Astrocyte of the spinal cord (primary cell): ENCODE data around the gene OR51E2.

Experiments
- DNase-seq: peaks from one replicate; pipeline ENCODE4 v3.0.0; 2011; ENCODE audit warnings: low read depth, low spot score
- H3K4me3 ChIP-seq: 2 replicates; pipeline ENCODE4 v1.5.1; 2011; ENCODE audit warnings: low read depth, mild to moderate bottlenecking, low read length, moderate library complexity
- in situ Hi-C: cut with HindIII; loops from 2 replicates; pipeline ENCODE4 v1.10.0; 2017; ENCODE audit warnings: low sequenced_read_pairs
- TF ChIP-seq, protein P1 (sequence below): IDR thresholded peaks from 2 replicates; pipeline ENCODE4 v1.5.1; 2012; ENCODE audit warnings: low read depth, mild to moderate bottlenecking, low read length, inconsistent platforms

Gene OR51E2

DNA sequence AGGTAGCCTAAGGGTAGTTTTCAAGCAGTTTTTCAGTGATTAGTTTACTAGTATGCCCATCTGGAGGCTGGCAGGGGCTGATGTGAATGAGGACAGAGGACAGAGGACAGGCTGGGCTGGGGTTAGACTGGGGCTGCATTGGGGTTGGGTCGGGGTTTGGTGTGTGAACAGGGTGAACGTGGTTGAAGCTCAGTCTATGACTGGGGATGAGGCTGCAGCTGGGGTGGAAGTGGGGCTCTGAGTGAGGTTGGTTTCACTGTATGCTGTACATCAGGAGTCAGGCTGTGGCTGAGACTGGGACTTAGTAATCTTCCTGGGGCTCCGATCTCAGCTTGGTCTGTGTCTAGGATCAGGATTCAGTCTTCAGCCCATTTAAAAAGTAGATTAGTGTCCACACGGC is 53.4 kb downstream of the OR51E2 start:
- in situ Hi-C loops = no loop called here
- H3K4me3 ChIP-seq = no peak overlapping the region
- TF ChIP-seq, protein P1, sequence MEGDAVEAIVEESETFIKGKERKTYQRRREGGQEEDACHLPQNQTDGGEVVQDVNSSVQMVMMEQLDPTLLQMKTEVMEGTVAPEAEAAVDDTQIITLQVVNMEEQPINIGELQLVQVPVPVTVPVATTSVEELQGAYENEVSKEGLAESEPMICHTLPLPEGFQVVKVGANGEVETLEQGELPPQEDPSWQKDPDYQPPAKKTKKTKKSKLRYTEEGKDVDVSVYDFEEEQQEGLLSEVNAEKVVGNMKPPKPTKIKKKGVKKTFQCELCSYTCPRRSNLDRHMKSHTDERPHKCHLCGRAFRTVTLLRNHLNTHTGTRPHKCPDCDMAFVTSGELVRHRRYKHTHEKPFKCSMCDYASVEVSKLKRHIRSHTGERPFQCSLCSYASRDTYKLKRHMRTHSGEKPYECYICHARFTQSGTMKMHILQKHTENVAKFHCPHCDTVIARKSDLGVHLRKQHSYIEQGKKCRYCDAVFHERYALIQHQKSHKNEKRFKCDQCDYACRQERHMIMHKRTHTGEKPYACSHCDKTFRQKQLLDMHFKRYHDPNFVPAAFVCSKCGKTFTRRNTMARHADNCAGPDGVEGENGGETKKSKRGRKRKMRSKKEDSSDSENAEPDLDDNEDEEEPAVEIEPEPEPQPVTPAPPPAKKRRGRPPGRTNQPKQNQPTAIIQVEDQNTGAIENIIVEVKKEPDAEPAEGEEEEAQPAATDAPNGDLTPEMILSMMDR = no peak
- no peak for DNase-seq

DNA sequence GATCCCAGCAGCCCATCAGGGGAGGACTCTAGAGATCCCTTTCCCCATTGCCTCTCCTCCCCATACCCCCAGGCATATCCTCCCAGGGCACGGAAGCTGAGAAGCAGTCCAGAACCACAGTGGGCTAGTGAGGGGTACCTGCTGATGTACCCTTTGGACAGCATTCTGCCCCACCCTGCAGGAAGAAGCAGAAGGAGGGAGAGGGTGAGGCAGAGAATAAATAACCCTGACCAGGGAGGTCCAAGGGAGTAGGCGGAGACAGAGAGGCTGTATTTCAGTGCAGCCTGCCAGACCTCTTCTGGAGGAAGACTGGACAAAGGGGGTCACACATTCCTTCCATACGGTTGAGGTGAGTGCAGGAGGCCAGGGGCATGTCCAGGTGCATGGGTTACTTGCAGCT is 54.0 kb downstream of the OR51E2 start, which contains the start of gene OR51E1:
Gene OR51E1, plus strand, starts transcription at position 301 of the 400 bp plus-strand sequence. CDS start 8,545 bp downstream, outside the sequence.
- in situ Hi-C loops = no loop called here
- TF ChIP-seq, protein P1 = no peak
- H3K4me3 ChIP-seq = no peak within 1 kb of the TSS
- no peak for DNase-seq

DNA sequence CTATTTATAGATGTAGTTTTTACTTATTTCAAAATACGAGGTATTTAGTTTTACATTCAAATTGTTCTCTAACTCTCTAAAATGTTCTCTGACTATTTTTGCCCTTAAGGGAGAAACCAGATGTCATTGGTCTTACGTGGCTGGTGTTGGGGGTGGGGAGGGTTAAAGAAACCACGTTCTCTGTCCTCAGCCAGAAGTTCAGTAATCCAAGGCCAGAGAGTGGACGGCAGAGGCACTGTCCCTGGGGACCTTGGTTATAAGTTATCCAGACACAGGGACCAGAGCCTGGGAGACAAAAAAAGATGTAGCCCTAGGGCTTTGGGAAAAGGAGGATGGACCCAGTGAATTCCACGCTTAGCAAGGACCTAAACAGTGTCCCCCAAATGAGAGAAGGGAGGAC is 54.6 kb downstream of the OR51E2 start:
- in situ Hi-C loops = no loop called here
- no peak overlapping the region for H3K4me3 ChIP-seq
- DNase-seq = no peak
- TF ChIP-seq, protein P1 = no peak

DNA sequence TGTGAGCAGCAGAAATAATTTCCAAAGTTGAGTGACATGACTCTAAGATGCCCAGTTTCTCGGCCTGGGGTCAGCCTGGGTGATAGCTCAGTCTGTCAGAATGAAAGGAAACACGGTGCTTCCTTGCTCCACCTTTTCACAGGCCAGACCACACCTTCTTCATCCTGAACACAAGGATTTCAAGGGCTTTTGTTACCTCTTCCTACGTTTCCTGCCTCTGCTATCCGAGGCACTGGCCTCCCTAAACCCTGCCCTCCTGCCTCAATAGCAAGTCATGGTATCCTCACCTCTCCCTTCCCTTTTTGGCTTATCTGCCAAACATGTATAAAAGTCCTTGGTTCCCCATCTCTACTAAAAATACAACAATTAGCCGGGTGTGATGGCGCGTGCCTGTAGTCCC is 55.6 kb downstream of the OR51E2 start:
- TF ChIP-seq, protein P1 = no peak
- no peak for DNase-seq
- in situ Hi-C loops = no loop called here
- H3K4me3 ChIP-seq = no peak overlapping the region

DNA sequence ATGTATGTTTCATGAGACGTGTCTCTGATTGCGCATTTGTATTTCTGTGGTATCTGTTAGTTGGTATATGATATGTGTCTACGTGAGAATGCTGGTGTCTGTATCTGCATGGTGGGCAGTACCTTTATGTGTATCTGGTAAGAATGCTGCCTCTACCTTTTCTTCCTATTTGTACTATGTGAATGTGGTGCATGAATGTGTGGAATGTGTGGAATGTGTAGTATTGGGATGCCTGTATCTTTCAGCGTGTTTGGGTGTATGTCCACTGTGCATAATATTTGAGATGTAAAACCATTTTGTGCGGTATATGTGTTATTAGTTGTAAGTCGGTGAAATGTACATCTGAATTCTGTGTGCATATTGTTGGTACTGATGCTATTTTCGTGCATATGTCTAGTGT is 56.2 kb downstream of the OR51E2 start:
- TF ChIP-seq, protein P1 = no peak
- in situ Hi-C loops = no loop called here
- no peak overlapping the region for H3K4me3 ChIP-seq
- DNase-seq = no peak

DNA sequence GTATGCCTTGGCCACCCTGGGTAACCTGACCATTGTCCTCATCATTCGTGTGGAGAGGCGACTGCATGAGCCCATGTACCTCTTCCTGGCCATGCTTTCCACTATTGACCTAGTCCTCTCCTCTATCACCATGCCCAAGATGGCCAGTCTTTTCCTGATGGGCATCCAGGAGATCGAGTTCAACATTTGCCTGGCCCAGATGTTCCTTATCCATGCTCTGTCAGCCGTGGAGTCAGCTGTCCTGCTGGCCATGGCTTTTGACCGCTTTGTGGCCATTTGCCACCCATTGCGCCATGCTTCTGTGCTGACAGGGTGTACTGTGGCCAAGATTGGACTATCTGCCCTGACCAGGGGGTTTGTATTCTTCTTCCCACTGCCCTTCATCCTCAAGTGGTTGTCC is 57.7 kb downstream of the OR51E2 start:
- DNase-seq = no peak
- TF ChIP-seq, protein P1 = no peak
- in situ Hi-C loops = no loop called here
- no peak overlapping the region for H3K4me3 ChIP-seq

DNA sequence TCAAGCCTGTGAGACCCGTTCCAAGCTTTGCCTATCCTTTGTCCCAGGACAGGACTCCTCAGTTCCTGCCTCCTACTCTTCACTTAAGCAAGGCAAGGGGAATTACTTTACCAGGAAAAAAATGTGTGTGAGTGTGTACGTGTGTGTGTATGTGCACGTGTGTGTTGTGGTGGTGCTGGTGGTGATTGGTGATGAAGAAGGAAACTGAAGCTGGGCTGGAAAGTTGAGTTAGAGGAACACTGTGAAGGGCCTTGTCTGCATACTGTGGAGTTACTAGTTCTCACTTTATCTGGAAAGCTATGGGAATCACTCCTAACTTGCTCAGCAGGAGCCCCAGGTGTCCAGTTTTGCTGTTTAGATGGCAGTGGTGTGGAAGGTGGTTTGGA is 60.0 kb downstream of the OR51E2 start:
- TF ChIP-seq, protein P1 = no peak
- H3K4me3 ChIP-seq = no peak overlapping the region
- in situ Hi-C loops = no loop called here
- DNase-seq = no peak
